T-helper 22 cell (primary cell): ENCODE data around the gene CSRP3.

Source experiments
- DNase-seq: peaks from one replicate; pipeline ENCODE4 v3.0.0-alpha.2; 2020; ENCODE audit warnings: low read depth

CSRP3 gene

GRCh38 chr11:19225123-19225522 is 23.3 kb upstream of the CSRP3 start:
- no peak for DNase-seq

- no peak for DNase-seq
These were observed 19.3 kb upstream of the CSRP3 start for GRCh38 chr11:19220903-19221724.

- DNase-seq, result no peak
These were observed 17.1 kb upstream of the CSRP3 start for GRCh38 chr11:19218786-19219460.

GRCh38 chr11:19218216-19218615 is 16.4 kb upstream of the CSRP3 start:
- DNase-seq, result no peak

GRCh38 chr11:19216709-19217374 is 15.1 kb upstream of the CSRP3 start:
- DNase-seq, result no peak

GRCh38 chr11:19216021-19216420 is 14.2 kb upstream of the CSRP3 start:
- no peak for DNase-seq

- no peak for DNase-seq
These were observed 8.0 kb upstream of the CSRP3 start for GRCh38 chr11:19209617-19210370.

- DNase-seq, result no peak
These were observed 7.3 kb upstream of the CSRP3 start for GRCh38 chr11:19208959-19209546.

GRCh38 chr11:19208181-19208580 is 6.4 kb upstream of the CSRP3 start:
- DNase-seq, result no peak

GRCh38 chr11:19204836-19205235 is 3.1 kb upstream of the CSRP3 start:
- no peak for DNase-seq

- DNase-seq, result no peak
These were observed 1.2 kb downstream of the CSRP3 start for GRCh38 chr11:19200410-19201201.

- no peak for DNase-seq
These were observed 2.0 kb downstream of the CSRP3 start for GRCh38 chr11:19199771-19200170.

GRCh38 chr11:19199048-19199447 is 2.7 kb downstream of the CSRP3 start:
- no peak for DNase-seq

- DNase-seq, result no peak
These were observed 5.4 kb downstream of the CSRP3 start for GRCh38 chr11:19196432-19196831.

GRCh38 chr11:19194620-19195308 is 7.0 kb downstream of the CSRP3 start:
- no peak for DNase-seq

GRCh38 chr11:19193916-19194315 is 7.9 kb downstream of the CSRP3 start:
- no peak for DNase-seq

GRCh38 chr11:19191530-19192169 is 10.1 kb downstream of the CSRP3 start:
- DNase-seq, result no peak

- DNase-seq, result no peak
These were observed 13.9 kb downstream of the CSRP3 start for GRCh38 chr11:19187833-19188258.

- no peak for DNase-seq
These were observed 14.5 kb downstream of the CSRP3 start for GRCh38 chr11:19187114-19187832.
